HL-60 (cell line): Measurements from ENCODE around the gene C1QL1.

Experiments used
- DNase-seq, 2 experiments: peaks; one replicate each; pipeline ENCODE4 v3.0.0-alpha.2; 2010 to 2020; ENCODE audit warnings: low read depth in 1 of 2, low spot score in 1 of 2
- H3K27ac ChIP-seq: fragments of 250-450 bp; sonication (Bioruptor Pico); replicated peaks from 2 replicates; pipeline ENCODE4 v1.5.1; 2020; ENCODE audit warnings: mild to moderate bottlenecking, moderate library complexity
- H3K27me3 ChIP-seq: fragments of 250-450 bp; sonication (Bioruptor Pico); 2 replicates; pipeline ENCODE4 v1.5.1; 2021; ENCODE audit warnings: mild to moderate bottlenecking, moderate library complexity; ENCODE audit not compliant: insufficient read depth, poor library complexity, severe bottlenecking
- H3K4me3 ChIP-seq: replicated peaks from 2 replicates; pipeline ENCODE4 v1.5.1; 2011; ENCODE audit warnings: mild to moderate bottlenecking, control low read depth, low read length; ENCODE audit not compliant: insufficient read depth
- GABPA ChIP-seq: IDR thresholded peaks from 2 replicates; pipeline ENCODE4 v1.6.1; 2012; ENCODE audit warnings: low read depth
- POLR2AphosphoS5 ChIP-seq: IDR thresholded peaks from 2 replicates; pipeline ENCODE4 v1.6.1; 2012; ENCODE audit warnings: low read depth
- SPI1 ChIP-seq: IDR thresholded peaks from 2 replicates; pipeline ENCODE4 v1.6.1; 2012; ENCODE audit warnings: low read depth, mild to moderate bottlenecking, borderline replicate concordance
- TF ChIP-seq, protein P1 (sequence below): IDR thresholded peaks from one replicate; pipeline ENCODE4 v1.5.1; 2011; ENCODE audit warnings: low read length, control low read depth, inconsistent platforms; ENCODE audit not compliant: insufficient read depth
- TF ChIP-seq, protein P2 (sequence below): IDR thresholded peaks from 2 replicates; pipeline ENCODE4 v1.6.1; 2012; ENCODE audit warnings: low read depth; ENCODE audit not compliant: insufficient replicate concordance

The C1QL1 gene

DNA sequence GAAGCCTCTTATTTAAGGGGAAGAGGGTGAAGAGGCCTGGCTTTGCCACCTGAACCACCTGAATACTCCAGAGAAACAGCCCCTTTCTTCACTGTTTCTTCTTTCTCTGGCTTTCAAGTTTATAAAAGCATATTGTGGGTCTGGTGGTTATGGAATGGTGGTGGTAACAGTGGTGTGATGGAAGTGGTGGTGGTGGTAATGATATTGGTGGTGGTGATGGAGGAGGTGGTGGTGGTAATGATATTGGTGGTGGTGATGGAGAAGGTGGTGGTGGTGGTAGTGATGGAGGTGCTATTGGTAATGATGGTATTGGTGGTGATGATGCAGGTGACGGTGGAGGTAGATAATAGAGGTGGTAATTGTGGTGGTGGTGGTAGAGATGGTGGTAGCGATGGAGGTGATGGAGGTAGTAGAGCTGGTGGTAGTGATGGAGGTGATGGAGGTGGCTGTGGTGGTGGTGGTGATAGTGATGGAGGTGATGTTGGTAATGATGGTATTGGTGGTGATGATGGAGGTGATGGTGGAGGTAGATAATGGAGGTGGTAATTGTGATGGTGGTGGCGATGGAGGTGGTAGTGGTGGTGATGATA, 14.1 kb upstream of the C1QL1 start:
- Histone ChIP-seq H3K27ac (no peak overlapping the region), H3K4me3 (no peak overlapping the region), H3K27me3 (peaks cover 10% of the 10 kb centered on the region)
- DNase-seq: no peak
- no peak for TF ChIP-seq POLR2AphosphoS5
- no peak for TF ChIP-seq SPI1
- TF ChIP-seq, protein P1, sequence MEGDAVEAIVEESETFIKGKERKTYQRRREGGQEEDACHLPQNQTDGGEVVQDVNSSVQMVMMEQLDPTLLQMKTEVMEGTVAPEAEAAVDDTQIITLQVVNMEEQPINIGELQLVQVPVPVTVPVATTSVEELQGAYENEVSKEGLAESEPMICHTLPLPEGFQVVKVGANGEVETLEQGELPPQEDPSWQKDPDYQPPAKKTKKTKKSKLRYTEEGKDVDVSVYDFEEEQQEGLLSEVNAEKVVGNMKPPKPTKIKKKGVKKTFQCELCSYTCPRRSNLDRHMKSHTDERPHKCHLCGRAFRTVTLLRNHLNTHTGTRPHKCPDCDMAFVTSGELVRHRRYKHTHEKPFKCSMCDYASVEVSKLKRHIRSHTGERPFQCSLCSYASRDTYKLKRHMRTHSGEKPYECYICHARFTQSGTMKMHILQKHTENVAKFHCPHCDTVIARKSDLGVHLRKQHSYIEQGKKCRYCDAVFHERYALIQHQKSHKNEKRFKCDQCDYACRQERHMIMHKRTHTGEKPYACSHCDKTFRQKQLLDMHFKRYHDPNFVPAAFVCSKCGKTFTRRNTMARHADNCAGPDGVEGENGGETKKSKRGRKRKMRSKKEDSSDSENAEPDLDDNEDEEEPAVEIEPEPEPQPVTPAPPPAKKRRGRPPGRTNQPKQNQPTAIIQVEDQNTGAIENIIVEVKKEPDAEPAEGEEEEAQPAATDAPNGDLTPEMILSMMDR: no peak

DNA sequence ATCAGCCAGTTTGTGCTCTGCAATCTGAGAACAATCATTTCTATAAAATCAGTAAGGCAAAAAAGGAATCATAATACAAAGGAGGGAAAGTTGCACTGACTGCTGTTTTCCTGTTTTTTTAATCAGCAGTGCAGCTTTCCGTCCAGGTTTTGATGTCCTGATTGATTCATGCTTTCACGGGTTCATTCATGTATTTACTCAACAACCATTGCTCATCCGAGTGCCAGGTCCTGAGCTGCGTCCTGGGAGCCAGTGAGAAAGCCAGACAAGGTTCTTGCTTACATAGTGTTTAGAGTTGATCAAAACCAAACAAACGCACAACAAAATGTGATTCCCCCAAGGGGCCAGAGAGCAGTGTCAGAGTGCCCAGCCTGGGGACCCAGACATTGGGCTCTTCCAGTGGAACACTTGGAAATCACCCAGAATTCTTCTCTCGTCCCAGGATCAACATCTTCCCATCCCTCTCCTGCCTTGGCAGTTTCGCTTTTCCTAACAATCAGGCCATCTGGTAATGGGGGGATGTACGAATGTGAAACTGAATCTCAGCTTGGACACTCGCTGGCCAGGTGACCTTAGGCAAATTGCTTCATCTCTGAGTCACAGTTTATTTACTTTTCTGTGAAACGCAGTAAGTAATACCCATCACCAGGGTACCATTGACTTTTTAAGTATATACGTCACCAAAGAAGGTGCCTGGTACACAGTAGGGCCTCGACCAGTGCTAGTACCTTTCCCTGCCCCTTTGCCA, 13.3 kb upstream of the C1QL1 start:
- Histone ChIP-seq H3K27ac (no peak overlapping the region), H3K4me3 (no peak overlapping the region), H3K27me3 (peaks cover 12% of the 10 kb centered on the region)
- DNase-seq: no peak
- TF ChIP-seq SPI1: no peak
- TF ChIP-seq, protein P1: no peak
- TF ChIP-seq POLR2AphosphoS5: no peak
- no peak for TF ChIP-seq GABPA
- TF ChIP-seq, protein P2, sequence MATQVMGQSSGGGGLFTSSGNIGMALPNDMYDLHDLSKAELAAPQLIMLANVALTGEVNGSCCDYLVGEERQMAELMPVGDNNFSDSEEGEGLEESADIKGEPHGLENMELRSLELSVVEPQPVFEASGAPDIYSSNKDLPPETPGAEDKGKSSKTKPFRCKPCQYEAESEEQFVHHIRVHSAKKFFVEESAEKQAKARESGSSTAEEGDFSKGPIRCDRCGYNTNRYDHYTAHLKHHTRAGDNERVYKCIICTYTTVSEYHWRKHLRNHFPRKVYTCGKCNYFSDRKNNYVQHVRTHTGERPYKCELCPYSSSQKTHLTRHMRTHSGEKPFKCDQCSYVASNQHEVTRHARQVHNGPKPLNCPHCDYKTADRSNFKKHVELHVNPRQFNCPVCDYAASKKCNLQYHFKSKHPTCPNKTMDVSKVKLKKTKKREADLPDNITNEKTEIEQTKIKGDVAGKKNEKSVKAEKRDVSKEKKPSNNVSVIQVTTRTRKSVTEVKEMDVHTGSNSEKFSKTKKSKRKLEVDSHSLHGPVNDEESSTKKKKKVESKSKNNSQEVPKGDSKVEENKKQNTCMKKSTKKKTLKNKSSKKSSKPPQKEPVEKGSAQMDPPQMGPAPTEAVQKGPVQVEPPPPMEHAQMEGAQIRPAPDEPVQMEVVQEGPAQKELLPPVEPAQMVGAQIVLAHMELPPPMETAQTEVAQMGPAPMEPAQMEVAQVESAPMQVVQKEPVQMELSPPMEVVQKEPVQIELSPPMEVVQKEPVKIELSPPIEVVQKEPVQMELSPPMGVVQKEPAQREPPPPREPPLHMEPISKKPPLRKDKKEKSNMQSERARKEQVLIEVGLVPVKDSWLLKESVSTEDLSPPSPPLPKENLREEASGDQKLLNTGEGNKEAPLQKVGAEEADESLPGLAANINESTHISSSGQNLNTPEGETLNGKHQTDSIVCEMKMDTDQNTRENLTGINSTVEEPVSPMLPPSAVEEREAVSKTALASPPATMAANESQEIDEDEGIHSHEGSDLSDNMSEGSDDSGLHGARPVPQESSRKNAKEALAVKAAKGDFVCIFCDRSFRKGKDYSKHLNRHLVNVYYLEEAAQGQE: no peak

DNA sequence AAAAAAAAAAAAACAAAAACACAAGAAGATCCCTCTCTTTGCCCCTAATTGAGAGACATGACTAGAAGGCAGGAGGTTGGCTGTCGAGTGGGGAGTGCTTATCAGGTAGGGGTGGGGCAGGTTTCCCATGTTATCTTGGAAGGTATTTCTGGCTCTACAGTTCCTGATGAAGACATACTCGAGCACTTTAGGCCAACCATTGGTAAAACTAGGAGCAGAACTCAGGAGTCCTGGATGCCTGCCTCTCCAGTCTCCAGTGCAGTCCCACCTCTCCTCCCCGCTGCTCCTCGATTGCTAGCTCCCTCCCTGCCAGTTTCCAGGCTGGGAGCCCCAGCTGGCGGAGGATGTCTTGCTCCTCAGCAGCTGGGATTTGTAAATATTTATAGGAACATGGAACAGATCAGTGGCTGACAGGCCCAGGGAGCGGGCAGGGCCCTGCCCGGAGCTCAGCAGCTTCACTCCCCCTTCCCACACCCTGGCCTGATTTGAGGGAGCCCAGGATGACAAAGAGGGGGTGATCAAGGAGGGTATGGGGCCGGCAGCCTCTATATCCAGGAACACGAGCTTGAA, 11.4 kb upstream of the C1QL1 start:
- TF ChIP-seq GABPA (no peak), POLR2AphosphoS5 (no peak), SPI1 (no peak)
- TF ChIP-seq, protein P2: no peak
- TF ChIP-seq, protein P1: no peak
- Histone ChIP-seq H3K27ac (no peak overlapping the region), H3K27me3 (peaks cover 18% of the 10 kb centered on the region), H3K4me3 (no peak overlapping the region)
- DNase-seq: no peak
